ENCODE measurements around the gene RGS9. TPM values are rescaled to one million over a fixed set of nuclear protein-coding genes. Genes with fewer than 3 reads are reported as not detected.
A peak's percentile ranks its signal among the peaks of the same experiment; 100 is the strongest.
"Not testable (repeated sequence)": the region's sequence is repeated elsewhere in the genome, so short reads cannot be mapped to it uniquely, and the experiment has no call there.

The RGS9 gene
- total RNA-seq, 1 donor from 2014 or later = 0.84 TPM

- ATAC-seq = no peak
Measured at GRCh38 chr17:65185062-65185461, 47.9 kb downstream of the RGS9 start.

GRCh38 chr17:65185668-65186382, 48.7 kb downstream of the RGS9 start:
- ATAC-seq = no peak

GRCh38 chr17:65190467-65191097, 53.4 kb downstream of the RGS9 start:
- ATAC-seq = no peak

GRCh38 chr17:65191811-65192740, 54.9 kb downstream of the RGS9 start:
- no peak for ATAC-seq

GRCh38 chr17:65193305-65193704, 56.1 kb downstream of the RGS9 start:
- no peak for ATAC-seq

GRCh38 chr17:65193716-65194293, 56.6 kb downstream of the RGS9 start:
- no peak for ATAC-seq

- no peak for ATAC-seq
Measured at GRCh38 chr17:65194670-65195334, 57.6 kb downstream of the RGS9 start.

GRCh38 chr17:65195716-65196115, 58.5 kb downstream of the RGS9 start:
- no peak for ATAC-seq

GRCh38 chr17:65196617-65197016, 59.4 kb downstream of the RGS9 start:
- no peak for ATAC-seq

- ATAC-seq = no peak
Measured at GRCh38 chr17:65197201-65197600, 60.0 kb downstream of the RGS9 start.

- ATAC-seq = peak; percentile 47
Measured at GRCh38 chr17:65198653-65199382, 61.6 kb downstream of the RGS9 start.

GRCh38 chr17:65201331-65201730, 64.2 kb downstream of the RGS9 start:
- ATAC-seq = no peak

- no peak for ATAC-seq
Measured at GRCh38 chr17:65202844-65203571, 65.8 kb downstream of the RGS9 start.

GRCh38 chr17:65204001-65204400, 66.8 kb downstream of the RGS9 start:
- ATAC-seq = no peak

- no peak for ATAC-seq
Measured at GRCh38 chr17:65205655-65206054, 68.5 kb downstream of the RGS9 start.

GRCh38 chr17:65207448-65207847, 70.3 kb downstream of the RGS9 start:
- not testable (repeated sequence) for ATAC-seq

GRCh38 chr17:65208717-65209116, 71.5 kb downstream of the RGS9 start:
- ATAC-seq = no peak

- ATAC-seq = no peak
Measured at GRCh38 chr17:65218261-65218660, 81.1 kb downstream of the RGS9 start.

GRCh38 chr17:65219124-65219523, 82.0 kb downstream of the RGS9 start:
- ATAC-seq = no peak

- ATAC-seq = no peak
Measured at GRCh38 chr17:65219707-65220106, 82.5 kb downstream of the RGS9 start.

- no peak for ATAC-seq
Measured at GRCh38 chr17:65220732-65221131, 83.6 kb downstream of the RGS9 start.
